Mesenchymal stem cell (in vitro differentiated cells and primary cell): ENCODE data around the gene PLSCR5.

ENCODE experiments used
- DNase-seq: peaks from one replicate; pipeline ENCODE4 v3.0.0-alpha.2; 2013
- H2AFZ ChIP-seq: one replicate; pipeline ENCODE4 v1.6.1; 2013; ENCODE audit warnings: low read depth, mild to moderate bottlenecking, control low read depth, inconsistent platforms, low read length, moderate library complexity
- H2AK5ac ChIP-seq: 2 replicates; pipeline ENCODE4 v1.6.1; 2013; ENCODE audit warnings: low read length, moderate library complexity, mild to moderate bottlenecking, inconsistent platforms; ENCODE audit not compliant: severe bottlenecking
- H2BK120ac ChIP-seq: one replicate; pipeline ENCODE4 v1.6.1; 2013; ENCODE audit warnings: low read depth, mild to moderate bottlenecking, inconsistent platforms, low read length, moderate library complexity
- H2BK12ac ChIP-seq, 2 experiments: one replicate each; pipeline ENCODE4 v1.6.1; 2013; ENCODE audit warnings: inconsistent platforms in 2 of 2, low read length in 2 of 2, mild to moderate bottlenecking in 2 of 2, moderate library complexity in 2 of 2, control low read depth in 1 of 2
- H2BK15ac ChIP-seq: one replicate; pipeline ENCODE4 v1.6.1; 2013; ENCODE audit warnings: mild to moderate bottlenecking, low read depth, inconsistent platforms; ENCODE audit not compliant: poor library complexity, severe bottlenecking
- H2BK5ac ChIP-seq: 2 replicates; pipeline ENCODE4 v1.6.1; 2013; ENCODE audit warnings: low read depth, mild to moderate bottlenecking, low read length, control low read depth, inconsistent platforms; ENCODE audit not compliant: poor library complexity, severe bottlenecking
- H3K14ac ChIP-seq, 2 experiments: one replicate each; pipeline ENCODE4 v1.6.1; 2013; ENCODE audit warnings: inconsistent platforms in 2 of 2, low read length in 2 of 2, control low read depth in 1 of 2, mild to moderate bottlenecking in 1 of 2, moderate library complexity in 1 of 2
- H3K18ac ChIP-seq, 2 experiments: one replicate each; pipeline ENCODE4 v1.6.1; 2013; ENCODE audit warnings: inconsistent platforms in 2 of 2, low read length in 2 of 2, control low read depth in 1 of 2, low read depth in 1 of 2, mild to moderate bottlenecking in 1 of 2
- H3K23ac ChIP-seq, 2 experiments: one replicate each; pipeline ENCODE4 v1.6.1; 2013; ENCODE audit warnings: inconsistent platforms in 2 of 2, low read length in 2 of 2, mild to moderate bottlenecking in 2 of 2, moderate library complexity in 2 of 2, control low read depth in 1 of 2
- H3K27ac ChIP-seq: 2 replicates; pipeline ENCODE4 v1.5.1; 2013; ENCODE audit warnings: mild to moderate bottlenecking, moderate library complexity, low read length, control low read depth, inconsistent platforms; ENCODE audit not compliant: poor library complexity, severe bottlenecking
- H3K27me3 ChIP-seq, 2 experiments: 2 replicates each; pipeline versions ENCODE4 v1.6.1 to v1.7.0; 2013; ENCODE audit warnings: low read length in 2 of 2, mild to moderate bottlenecking in 2 of 2, moderate library complexity in 2 of 2, control low read depth in 1 of 2, inconsistent platforms in 1 of 2; ENCODE audit not compliant: control insufficient read depth in 1 of 2, insufficient read depth in 1 of 2
- H3K36me3 ChIP-seq, 2 experiments: 2 replicates each; pipeline versions ENCODE4 v1.6.1 to v1.7.0; 2013; ENCODE audit warnings: low read length in 2 of 2, control low read depth in 1 of 2, inconsistent platforms in 1 of 2, low read depth in 1 of 2, mild to moderate bottlenecking in 1 of 2; ENCODE audit not compliant: insufficient read depth in 2 of 2, control insufficient read depth in 1 of 2
- H3K4ac ChIP-seq, 2 experiments: one replicate each; pipeline ENCODE4 v1.6.1; 2013; ENCODE audit warnings: inconsistent platforms in 2 of 2, low read length in 2 of 2, mild to moderate bottlenecking in 2 of 2, moderate library complexity in 2 of 2, control low read depth in 1 of 2, low read depth in 1 of 2
- H3K4me1 ChIP-seq: 2 replicates; pipeline ENCODE4 v1.6.1; 2013; ENCODE audit warnings: low read depth, low read length, control low read depth; ENCODE audit not compliant: control insufficient read depth, insufficient read depth
- H3K4me2 ChIP-seq: 2 replicates; pipeline ENCODE4 v1.6.1; 2013; ENCODE audit warnings: low read length, mild to moderate bottlenecking, inconsistent platforms; ENCODE audit not compliant: poor library complexity, severe bottlenecking
- H3K4me3 ChIP-seq, 2 experiments: 2 replicates each; pipeline versions ENCODE4 v1.5.1 to v1.7.0; 2013; ENCODE audit warnings: low read length in 2 of 2, mild to moderate bottlenecking in 2 of 2, control low read depth in 1 of 2, low read depth in 1 of 2; ENCODE audit not compliant: insufficient read depth in 1 of 2
- H3K79me1 ChIP-seq: replicated peaks from 2 replicates; pipeline ENCODE4 v1.6.1; 2013; ENCODE audit warnings: mild to moderate bottlenecking, control low read depth, low read length, inconsistent platforms; ENCODE audit not compliant: poor library complexity, severe bottlenecking
- H3K9ac ChIP-seq: 2 replicates; pipeline ENCODE4 v1.7.0; 2013; ENCODE audit warnings: mild to moderate bottlenecking, low read length, moderate library complexity
- H3K9me3 ChIP-seq: 2 replicates; pipeline ENCODE4 v1.7.0; 2013; ENCODE audit warnings: mild to moderate bottlenecking, low read length; ENCODE audit not compliant: control insufficient read depth
- H4K8ac ChIP-seq: one replicate; pipeline ENCODE4 v1.6.1; 2013; ENCODE audit warnings: inconsistent platforms, mild to moderate bottlenecking, low read length, moderate library complexity
- H4K91ac ChIP-seq: one replicate; pipeline ENCODE4 v1.6.1; 2013; ENCODE audit warnings: mild to moderate bottlenecking, low read length, inconsistent platforms
- WGBS: methylation state at CpG from one replicate; pipeline ENCODE4 v1.1.7; 2013; ENCODE audit warnings: mixed read lengths; 5-methylcytosine and 5-hydroxymethylcytosine counted together

Gene PLSCR5

DNA sequence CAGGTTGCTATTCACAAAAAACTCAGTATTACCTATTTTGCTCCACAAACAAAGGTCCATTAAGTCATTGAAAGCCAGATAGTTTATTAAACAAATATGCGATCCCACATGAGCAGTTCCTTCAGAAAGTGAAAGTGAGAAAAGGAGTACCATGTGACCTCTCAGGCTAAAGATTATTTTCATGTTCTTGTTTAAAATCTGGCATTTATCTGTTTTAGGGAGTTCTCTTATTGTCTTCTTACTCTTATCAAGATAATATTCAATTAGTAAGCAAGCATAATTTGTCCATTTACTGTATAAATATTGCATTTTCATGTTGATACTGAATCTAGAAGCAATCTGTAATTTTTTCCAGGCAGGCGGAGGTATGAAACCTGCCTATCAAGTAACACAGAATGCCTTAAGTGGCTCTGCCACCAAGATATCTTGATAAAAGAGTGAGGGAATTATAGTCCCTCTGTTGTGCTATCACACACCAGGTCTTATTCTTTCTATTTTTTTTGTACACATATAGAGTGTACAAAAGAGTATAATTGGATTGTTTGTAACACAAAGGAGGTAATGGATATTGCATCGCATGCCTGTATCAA, 20.1 kb upstream of the PLSCR5 start:
- Histone ChIP-seq H3K23ac (no peak overlapping the region), H4K91ac (no peak overlapping the region), H3K4me1 (no peaks in the 10 kb centered on the region), H2BK5ac (no peak overlapping the region), H2AFZ (no peak overlapping the region), H3K4ac (no peak overlapping the region), H2BK120ac (no peak overlapping the region), H3K9ac (peak overlapping the region; percentile 83), H3K18ac (no peak overlapping the region), H3K79me1 (no peaks in the 10 kb centered on the region), H3K4me3 (peak overlapping the region in 1 of 2 experiments; percentile 59), H4K8ac (no peak overlapping the region), H2BK15ac (no peak overlapping the region), H2BK12ac (no peak overlapping the region), H3K36me3 (no peaks in the 10 kb centered on the region), H3K27ac (no peak overlapping the region), H3K27me3 (no peaks in the 10 kb centered on the region), H2AK5ac (no peak overlapping the region), H3K14ac (no peak overlapping the region), H3K9me3 (no peaks in the 10 kb centered on the region), H3K4me2 (no peak overlapping the region)
- peak; percentile 29 for DNase-seq
- WGBS = 77% methylated on average over 2 of the region's 3 CpGs

DNA sequence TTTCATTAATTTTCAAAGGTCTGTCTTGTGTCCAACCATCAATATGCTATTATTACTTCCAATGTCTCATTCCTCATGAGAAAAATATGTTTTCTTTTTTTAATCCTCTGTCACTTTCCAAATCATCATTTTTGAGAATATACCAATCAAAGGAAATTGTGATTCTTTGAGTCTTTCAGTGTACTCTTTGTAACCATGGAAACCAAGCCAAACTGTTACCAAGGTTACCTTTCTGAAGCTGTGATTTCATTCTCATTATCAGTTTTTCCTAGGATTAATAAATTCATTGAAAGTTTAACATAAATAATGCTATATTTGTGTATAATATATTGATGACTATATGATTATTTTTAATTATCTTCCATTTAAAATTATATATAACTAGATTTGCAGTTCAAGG, 16.6 kb upstream of the PLSCR5 start:
- Histone ChIP-seq H3K18ac (no peak overlapping the region), H3K14ac (no peak overlapping the region), H2AFZ (no peak overlapping the region), H3K23ac (no peak overlapping the region), H4K8ac (no peak overlapping the region), H3K9me3 (no peaks in the 10 kb centered on the region), H3K4me2 (no peak overlapping the region), H2BK12ac (no peak overlapping the region), H3K27ac (no peak overlapping the region), H3K9ac (no peak overlapping the region), H3K4me1 (no peaks in the 10 kb centered on the region), H3K36me3 (no peaks in the 10 kb centered on the region), H2BK15ac (no peak overlapping the region), H4K91ac (no peak overlapping the region), H2AK5ac (no peak overlapping the region), H2BK120ac (no peak overlapping the region), H3K79me1 (no peaks in the 10 kb centered on the region), H3K27me3 (no peaks in the 10 kb centered on the region), H3K4ac (no peak overlapping the region), H2BK5ac (no peak overlapping the region), H3K4me3 (no peak overlapping the region)
- DNase-seq = no peak

DNA sequence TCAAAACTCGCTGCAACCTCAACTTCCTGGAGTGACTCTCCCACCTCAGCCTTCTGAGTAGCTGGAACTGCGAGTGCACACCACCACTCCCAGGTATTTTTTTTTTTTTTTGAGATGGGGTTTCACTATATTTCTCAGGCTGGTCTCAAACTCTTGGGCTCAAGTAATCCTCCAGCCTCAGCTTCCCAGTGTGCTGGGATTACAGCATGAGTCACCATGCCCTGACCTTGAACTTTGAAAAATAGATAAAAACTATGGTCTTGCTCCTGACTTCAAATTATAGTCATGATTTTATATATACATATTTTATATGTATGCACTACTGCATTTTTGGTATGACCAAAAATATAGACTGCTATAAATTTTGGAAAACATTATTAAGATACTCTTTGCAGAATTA, 6.9 kb upstream of the PLSCR5 start:
- no peak for DNase-seq
- no peak overlapping the region for H2AK5ac ChIP-seq
- no peak overlapping the region for H2BK12ac ChIP-seq
- H4K91ac ChIP-seq = no peak overlapping the region
- H3K4ac ChIP-seq = no peak overlapping the region
- no peak overlapping the region for H2BK15ac ChIP-seq
- no peak overlapping the region for H3K27ac ChIP-seq
- H3K23ac ChIP-seq = no peak overlapping the region
- no peak overlapping the region for H2BK5ac ChIP-seq
- H3K4me3 ChIP-seq = no peak overlapping the region
- H3K9ac ChIP-seq = no peak overlapping the region
- WGBS = 100% methylated on average over 1 of the region's 2 CpGs
- no peak overlapping the region for H2AFZ ChIP-seq
- no peak overlapping the region for H4K8ac ChIP-seq
- no peaks in the 10 kb centered on the region for H3K4me1 ChIP-seq
- no peaks in the 10 kb centered on the region for H3K79me1 ChIP-seq
- H3K14ac ChIP-seq = no peak overlapping the region
- no peak overlapping the region for H2BK120ac ChIP-seq
- H3K36me3 ChIP-seq = no peaks in the 10 kb centered on the region
- H3K27me3 ChIP-seq = no peaks in the 10 kb centered on the region
- H3K9me3 ChIP-seq = no peaks in the 10 kb centered on the region
- H3K4me2 ChIP-seq = no peak overlapping the region
- no peak overlapping the region for H3K18ac ChIP-seq

DNA sequence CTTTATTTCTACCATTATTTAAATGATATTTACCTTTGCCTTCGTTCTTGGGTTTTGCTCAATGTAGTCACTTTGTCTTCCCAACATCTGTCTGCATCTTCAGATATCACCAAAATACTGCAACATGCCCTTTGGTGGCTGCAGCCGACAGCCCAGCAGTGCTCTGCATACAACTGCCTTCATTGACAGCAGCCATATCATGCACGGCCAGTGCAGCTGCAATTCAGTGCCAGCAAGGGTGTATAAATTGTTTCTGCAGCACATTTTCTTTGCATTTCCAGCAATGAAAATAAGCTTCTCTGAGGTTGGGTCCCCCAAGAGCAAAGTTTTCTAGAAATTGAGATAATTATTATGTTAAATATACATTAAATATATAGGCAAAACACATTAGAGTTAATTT, 6.0 kb upstream of the PLSCR5 start:
- no peak overlapping the region for H3K9ac ChIP-seq
- H3K4me1 ChIP-seq = no peaks in the 10 kb centered on the region
- H3K18ac ChIP-seq = no peak overlapping the region
- H4K8ac ChIP-seq = no peak overlapping the region
- no peak overlapping the region for H2BK5ac ChIP-seq
- no peak overlapping the region for H3K4me3 ChIP-seq
- H2BK12ac ChIP-seq = no peak overlapping the region
- H3K9me3 ChIP-seq = no peaks in the 10 kb centered on the region
- H3K23ac ChIP-seq = no peak overlapping the region
- WGBS = 34% methylated on average over 3 of the region's 3 CpGs
- no peak overlapping the region for H2AK5ac ChIP-seq
- no peak overlapping the region for H2BK15ac ChIP-seq
- H3K4ac ChIP-seq = no peak overlapping the region
- H3K4me2 ChIP-seq = no peak overlapping the region
- H3K27ac ChIP-seq = no peak overlapping the region
- no peak for DNase-seq
- no peak overlapping the region for H2BK120ac ChIP-seq
- no peaks in the 10 kb centered on the region for H3K27me3 ChIP-seq
- H4K91ac ChIP-seq = no peak overlapping the region
- no peak overlapping the region for H3K14ac ChIP-seq
- no peak overlapping the region for H2AFZ ChIP-seq
- H3K79me1 ChIP-seq = no peaks in the 10 kb centered on the region
- H3K36me3 ChIP-seq = no peaks in the 10 kb centered on the region
